Gastroesophageal sphincter (tissue), 3 donors: ENCODE data around the gene ATP10A.

Source experiments
- CTCF ChIP-seq, 4 experiments: fragments of 200-600 bp in 2 of 4; fragments of 450-650 bp in 2 of 4; sonication (generic) in 1 of 4; IDR thresholded peaks; one replicate each; pipeline ENCODE4 v1.5.1; 2017 to 2019; ENCODE audit warnings: antibody characterized with exemption in 4 of 4, mild to moderate bottlenecking in 2 of 4, moderate library complexity in 2 of 4
- POLR2AphosphoS5 ChIP-seq: sonication (generic); formaldehyde crosslinking; IDR thresholded peaks from one replicate; pipeline ENCODE4 v1.6.1; 2017; ENCODE audit warnings: antibody characterized with exemption

GRCh38 chr15:25708391-25708790, 154.7 kb downstream of the ATP10A start:
- TF ChIP-seq CTCF (IDR thresholded peaks at IDR 0.05) (no peak), POLR2AphosphoS5 (no peak)
